ENCODE measurements around the gene ARHGEF7.

The ARHGEF7 gene

DNA sequence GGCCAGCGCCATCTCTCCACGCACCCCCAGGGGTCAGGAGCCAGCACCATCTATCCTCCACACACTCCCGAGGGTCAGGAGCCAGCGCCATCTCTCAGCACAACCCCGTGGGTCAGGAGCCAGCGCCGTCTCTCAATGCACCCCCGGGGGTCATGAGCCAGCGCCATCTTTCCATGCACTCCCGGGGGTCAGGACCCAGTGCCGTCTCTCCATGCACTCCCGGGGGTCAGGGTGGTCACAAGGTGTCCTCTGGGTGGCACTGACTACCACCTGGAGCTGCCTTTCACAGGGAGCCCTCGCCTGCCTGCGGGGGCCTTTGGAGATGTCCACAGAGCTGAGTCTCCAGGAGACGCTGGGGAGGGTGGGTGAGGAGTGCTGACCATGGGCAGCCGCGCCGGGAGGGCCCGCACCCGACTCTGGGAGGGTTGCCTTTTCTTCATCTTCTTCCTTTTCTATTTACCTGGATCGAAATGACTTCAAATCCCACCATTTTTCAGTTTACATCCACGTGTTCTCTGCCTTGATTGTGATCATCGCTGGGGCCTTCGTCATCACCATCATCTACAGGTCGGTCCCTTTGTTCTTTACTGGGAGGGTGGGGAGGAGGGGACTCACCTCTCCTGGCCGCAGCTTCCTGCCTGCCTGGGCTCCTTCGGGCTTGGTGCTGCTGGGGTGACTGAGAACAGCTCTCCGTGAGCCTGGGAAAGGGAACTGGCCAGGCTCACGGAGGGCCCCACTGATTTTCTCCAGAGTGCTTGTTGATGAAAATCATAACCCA, 224.4 kb downstream of the ARHGEF7 start:
- DNase-seq (ENCODE audit: low spot score), result no peak
- TF ChIP-seq, protein P1, sequence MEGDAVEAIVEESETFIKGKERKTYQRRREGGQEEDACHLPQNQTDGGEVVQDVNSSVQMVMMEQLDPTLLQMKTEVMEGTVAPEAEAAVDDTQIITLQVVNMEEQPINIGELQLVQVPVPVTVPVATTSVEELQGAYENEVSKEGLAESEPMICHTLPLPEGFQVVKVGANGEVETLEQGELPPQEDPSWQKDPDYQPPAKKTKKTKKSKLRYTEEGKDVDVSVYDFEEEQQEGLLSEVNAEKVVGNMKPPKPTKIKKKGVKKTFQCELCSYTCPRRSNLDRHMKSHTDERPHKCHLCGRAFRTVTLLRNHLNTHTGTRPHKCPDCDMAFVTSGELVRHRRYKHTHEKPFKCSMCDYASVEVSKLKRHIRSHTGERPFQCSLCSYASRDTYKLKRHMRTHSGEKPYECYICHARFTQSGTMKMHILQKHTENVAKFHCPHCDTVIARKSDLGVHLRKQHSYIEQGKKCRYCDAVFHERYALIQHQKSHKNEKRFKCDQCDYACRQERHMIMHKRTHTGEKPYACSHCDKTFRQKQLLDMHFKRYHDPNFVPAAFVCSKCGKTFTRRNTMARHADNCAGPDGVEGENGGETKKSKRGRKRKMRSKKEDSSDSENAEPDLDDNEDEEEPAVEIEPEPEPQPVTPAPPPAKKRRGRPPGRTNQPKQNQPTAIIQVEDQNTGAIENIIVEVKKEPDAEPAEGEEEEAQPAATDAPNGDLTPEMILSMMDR (IDR thresholded peaks at IDR 0.05; ENCODE audit: extremely low read depth, insufficient read depth, missing control alignments), result no peak
- in situ Hi-C loops (cut with MboI; ENCODE audit: low pct_unique_long_range_greater_than_20kb, low sequenced_read_pairs, unreplicated experiment), result no loop called here

DNA sequence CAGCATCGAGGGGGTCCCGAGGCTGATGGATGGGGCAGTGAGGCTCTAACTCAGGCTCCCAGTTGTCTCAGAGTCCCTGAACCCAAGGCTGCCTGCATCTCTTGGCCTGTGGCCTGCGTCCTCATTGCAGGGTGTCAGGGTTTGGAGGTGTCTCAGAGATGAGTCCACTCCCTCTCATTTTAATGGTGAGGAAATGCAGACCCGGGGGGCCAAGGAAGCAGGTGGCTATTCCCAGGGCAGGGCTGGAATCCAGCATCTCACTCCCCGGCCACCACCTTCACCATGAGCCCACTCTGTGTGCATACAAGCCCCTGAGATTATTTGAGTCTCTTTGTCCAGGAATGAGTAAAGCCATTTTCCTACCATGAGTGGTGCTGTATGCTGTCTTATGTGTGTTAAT, 226.8 kb downstream of the ARHGEF7 start:
- no peak for DNase-seq (ENCODE audit: low spot score)
- TF ChIP-seq, protein P1 (IDR thresholded peaks at IDR 0.05; ENCODE audit: extremely low read depth, insufficient read depth, missing control alignments), result no peak
- in situ Hi-C loops (cut with MboI; ENCODE audit: low pct_unique_long_range_greater_than_20kb, low sequenced_read_pairs, unreplicated experiment), result no loop called here

DNA sequence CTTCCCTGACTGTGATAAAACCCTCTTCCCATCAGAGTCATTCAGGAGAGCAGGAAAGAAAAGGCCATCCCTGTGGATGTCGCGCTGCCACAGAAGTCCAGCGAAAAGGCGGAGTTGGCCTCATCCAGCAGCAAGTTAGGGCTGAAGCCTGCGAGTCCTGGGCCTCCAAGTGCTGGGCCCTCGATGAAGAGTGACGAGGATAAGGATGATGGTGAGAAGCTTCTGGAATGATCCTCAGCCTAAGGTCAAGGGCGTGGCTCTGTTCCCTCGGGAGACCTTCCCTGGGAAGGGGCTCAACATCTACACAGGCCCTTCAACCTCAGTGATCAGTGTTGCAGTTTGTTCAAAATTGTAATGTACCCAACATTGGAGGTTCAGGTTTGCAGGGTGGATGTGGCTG, 227.6 kb downstream of the ARHGEF7 start:
- in situ Hi-C loops (cut with MboI; ENCODE audit: low pct_unique_long_range_greater_than_20kb, low sequenced_read_pairs, unreplicated experiment), result no loop called here
- TF ChIP-seq, protein P1 (IDR thresholded peaks at IDR 0.05; ENCODE audit: extremely low read depth, insufficient read depth, missing control alignments), result no peak
- no peak for DNase-seq (ENCODE audit: low spot score)

DNA sequence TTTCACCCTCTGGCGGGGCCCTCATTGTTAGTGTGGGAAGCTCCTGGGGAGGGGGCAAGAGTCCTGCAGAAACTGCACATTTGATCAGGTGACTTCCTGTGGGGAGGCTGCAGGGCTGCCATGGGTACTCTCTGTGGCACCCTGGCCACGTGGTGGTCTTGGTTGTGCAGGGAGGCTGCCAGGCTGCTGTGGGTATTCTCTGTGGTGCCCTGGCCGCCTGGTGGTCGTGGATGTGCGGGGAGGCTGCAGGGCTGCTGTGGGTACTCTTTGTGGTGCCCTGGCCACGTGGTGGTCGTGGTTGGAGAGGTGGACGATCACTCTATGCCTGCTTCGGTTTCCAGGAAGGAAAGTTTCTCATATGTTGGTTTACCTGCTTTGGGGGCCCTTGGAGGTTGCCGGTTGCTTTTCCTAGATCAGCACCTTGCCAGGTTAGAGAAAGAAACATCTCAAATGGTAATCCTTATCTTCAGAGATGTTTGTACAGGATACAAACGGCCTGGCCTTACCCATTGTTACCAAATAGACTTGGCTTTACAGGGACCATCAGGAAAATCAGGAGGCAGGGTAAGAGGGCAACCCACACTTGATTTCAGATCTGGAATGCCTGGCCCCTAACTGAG, 228.2 kb downstream of the ARHGEF7 start:
- TF ChIP-seq, protein P1 (IDR thresholded peaks at IDR 0.05; ENCODE audit: extremely low read depth, insufficient read depth, missing control alignments), result no peak
- no peak for DNase-seq (ENCODE audit: low spot score)
- in situ Hi-C loops (cut with MboI; ENCODE audit: low pct_unique_long_range_greater_than_20kb, low sequenced_read_pairs, unreplicated experiment), result no loop called here

DNA sequence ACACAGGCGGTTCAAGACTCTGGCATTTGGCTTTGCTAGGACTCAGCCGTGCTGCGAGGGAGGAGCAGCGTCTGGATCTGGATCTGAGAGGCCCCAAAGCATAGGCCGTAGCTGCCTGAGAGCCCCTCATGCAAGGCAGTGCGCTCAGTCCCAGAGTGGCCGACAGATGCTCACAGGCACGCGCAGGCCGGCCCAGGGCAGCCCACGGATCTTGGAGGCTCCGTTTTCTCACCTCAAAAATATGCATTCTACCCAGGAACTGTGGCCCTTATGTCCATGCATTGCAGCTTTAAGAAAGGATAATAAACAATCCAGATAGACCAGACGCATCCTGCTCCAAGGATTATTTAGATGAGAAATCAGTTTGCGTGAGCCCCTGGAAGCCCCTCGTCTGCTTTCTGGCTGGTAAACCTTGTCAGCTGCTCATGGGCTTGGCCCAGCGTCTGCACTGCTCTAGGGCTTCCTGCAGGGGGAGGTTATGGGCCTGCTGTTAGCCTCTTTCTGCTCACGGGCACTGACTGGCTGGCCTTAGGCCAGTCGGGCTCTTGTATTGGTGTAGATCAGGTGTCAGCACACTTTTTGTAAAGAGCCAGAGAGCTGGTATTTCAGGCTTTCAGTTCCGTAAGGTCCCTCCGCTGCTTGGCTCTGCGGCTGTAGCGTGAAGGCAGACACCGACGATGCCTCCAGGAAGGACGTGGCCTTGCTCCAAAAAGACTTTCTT, 229.5 kb downstream of the ARHGEF7 start:
- in situ Hi-C loops (cut with MboI; ENCODE audit: low pct_unique_long_range_greater_than_20kb, low sequenced_read_pairs, unreplicated experiment), result no loop called here
- no peak for DNase-seq (ENCODE audit: low spot score)
- TF ChIP-seq, protein P1 (IDR thresholded peaks at IDR 0.05; ENCODE audit: extremely low read depth, insufficient read depth, missing control alignments), result no peak

DNA sequence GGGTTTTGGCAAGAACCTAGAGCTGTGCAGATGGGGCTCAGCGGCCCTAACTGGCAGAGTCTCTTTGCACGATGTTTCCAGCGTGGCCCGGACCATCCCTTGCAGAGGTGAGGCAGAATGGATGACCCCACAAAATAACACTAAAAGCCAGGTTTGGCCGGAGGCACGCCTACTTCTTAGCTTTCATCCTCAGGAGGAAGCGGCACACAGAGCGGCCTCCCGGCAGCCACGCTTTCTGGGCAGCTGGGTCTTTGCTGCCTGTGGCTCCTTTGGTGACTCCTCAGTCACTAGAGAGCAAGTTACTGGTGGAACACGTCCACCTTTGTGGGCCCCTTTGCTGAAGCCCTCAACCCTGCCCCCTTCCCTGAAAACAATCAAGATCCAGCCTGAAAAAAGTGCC, 230.6 kb downstream of the ARHGEF7 start:
- DNase-seq (ENCODE audit: low spot score), result no peak
- in situ Hi-C loops (cut with MboI; ENCODE audit: low pct_unique_long_range_greater_than_20kb, low sequenced_read_pairs, unreplicated experiment), result no loop called here
- TF ChIP-seq, protein P1 (IDR thresholded peaks at IDR 0.05; ENCODE audit: extremely low read depth, insufficient read depth, missing control alignments), result no peak
